Measurements from ENCODE around the gene ICE1.

DNA sequence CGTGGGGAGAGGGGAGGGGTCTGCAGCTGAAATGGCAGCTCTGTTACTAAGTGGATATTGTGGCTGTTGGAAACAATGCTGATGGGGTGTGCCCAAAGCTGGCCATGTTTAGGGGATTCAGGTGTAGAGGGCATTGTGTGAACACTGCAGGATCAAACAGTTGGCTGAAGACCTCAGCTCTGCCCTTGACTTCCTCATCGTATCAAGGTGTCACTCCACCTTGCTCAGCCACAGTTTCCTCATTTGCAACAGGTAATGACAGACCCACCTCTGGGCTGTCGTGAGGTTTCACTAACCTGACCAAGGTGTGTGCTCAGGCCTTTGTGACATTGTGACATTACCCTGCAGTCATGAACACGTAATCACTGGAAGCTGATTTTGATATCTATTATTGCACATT is 111.9 kb downstream of the ICE1 start:
- TF ChIP-seq ZNF274 (IDR thresholded peaks at IDR 0.05; ENCODE audit: low read depth, low read length) (no peak), SUZ12 (IDR thresholded peaks at IDR 0.05; ENCODE audit: extremely low read depth, insufficient read depth, insufficient read length) (no peak), YY1 (IDR thresholded peaks at IDR 0.05; ENCODE audit: insufficient read depth, insufficient read length) (no peak)
